Psoas muscle (tissue), 8 donors: ENCODE measurements around the gene SLC22A31. TPM values are rescaled to one million over a fixed set of nuclear protein-coding genes. Genes with fewer than 3 reads are reported as not detected.
A peak's percentile ranks its signal among the peaks of the same experiment; 100 is the strongest.
"Not testable (repeated sequence)": the region's sequence is repeated elsewhere in the genome, so short reads cannot be mapped to it uniquely, and the experiment has no call there.

Experiments used
- ATAC-seq, 4 donors: fragments of 200-7000 bp; cut with Tn5 transposase; one replicate each; pipeline ENCODE4 v1.9.1; 2020; ENCODE audit warnings: moderate library complexity in 3 of 4, mild to moderate bottlenecking in 2 of 4
- DNase-seq, 2 donors: peaks; one replicate each; pipeline ENCODE4 v3.0.0-alpha.2; 2020
- H3K27ac ChIP-seq: fragments of 200-600 bp; one replicate; pipeline ENCODE4 v1.8.0; 2022
- H3K27me3 ChIP-seq, 3 donors: fragments of 200-600 bp in 1 of 3; one replicate each; pipeline versions ENCODE4 v1.6.1 to v1.8.0; 2013 to 2022; ENCODE audit warnings: low read length in 2 of 3, mild to moderate bottlenecking in 2 of 3, moderate library complexity in 1 of 3; ENCODE audit not compliant: insufficient read depth in 3 of 3
- H3K36me3 ChIP-seq, 2 donors: fragments of 200-600 bp in 1 of 2; one replicate each; pipeline versions ENCODE4 v1.6.1 to v1.8.0; 2013 to 2022; ENCODE audit warnings: low read depth in 1 of 2, mild to moderate bottlenecking in 1 of 2, moderate library complexity in 1 of 2; ENCODE audit not compliant: insufficient read depth in 1 of 2
- H3K4me1 ChIP-seq: fragments of 200-600 bp; one replicate; pipeline ENCODE4 v1.8.0; 2022
- H3K4me3 ChIP-seq: fragments of 200-600 bp; one replicate; pipeline ENCODE4 v1.8.0; 2022; ENCODE audit warnings: mild to moderate bottlenecking
- H3K9me3 ChIP-seq: fragments of 200-600 bp; one replicate; pipeline ENCODE4 v1.8.0; 2022
- WGBS, 3 donors: extraction: QIAGEN DNeasy Blood & Tissue Kit; methylation state at CpG; one replicate each; pipeline versions ENCODE4 v1.1.6 to v1.1.7; 2013; 5-methylcytosine and 5-hydroxymethylcytosine counted together
- intact Hi-C, 2 donors: fragments of 100-400 bp; cut with DNase I; formaldehyde crosslinking; loops; one replicate each; pipeline versions ENCODE4 v1.11.0 to v1.14.2; 2022
- polyA plus RNA-seq, 3 donors: library from polyadenylated mRNA; stranded (reverse); fragments of 200-250 nt; gene quantifications; one replicate each; pipeline ENCODE4 v1.2.3, GENCODE V29; 2013
- total RNA-seq, 4 donors: library from RNA; stranded (reverse); fragmentation: NEBNext Ultra II Directional in 2 of 4; extraction: Animal tissue kit (Norgen Biotek cat#: 25700) in 2 of 4; gene quantifications; one replicate each; pipeline versions ENCODE4 v1.2.1 to v1.2.4, GENCODE V29; 2021 to 2023
- TF ChIP-seq, protein P1 (sequence below): fragments of 200-600 bp; IDR thresholded peaks from one replicate; pipeline ENCODE4 v1.8.0; 2022; ENCODE audit warnings: antibody characterized with exemption
- donor health status: healthy with polysubstance abuse.
- donor health status: DM: no; HTN: no; CAD: no; lungs with moderate emphysema.
- donor health status: Bipolar disorder and iron deficiency.
- donor health status: healthy.
- donor health status: DM: yes; HTN: yes; CAD: no.
- donor health status: DM: no; HTN: no; CAD: no.
- donor health status: DM: no; HTN: no; CAD: no.
- donor health status: DM: yes; HTN: yes; CAD: no.

Gene SLC22A31
- total and polyA plus RNA-seq, 7 donors: 0.03 TPM; not detected in 6

DNA sequence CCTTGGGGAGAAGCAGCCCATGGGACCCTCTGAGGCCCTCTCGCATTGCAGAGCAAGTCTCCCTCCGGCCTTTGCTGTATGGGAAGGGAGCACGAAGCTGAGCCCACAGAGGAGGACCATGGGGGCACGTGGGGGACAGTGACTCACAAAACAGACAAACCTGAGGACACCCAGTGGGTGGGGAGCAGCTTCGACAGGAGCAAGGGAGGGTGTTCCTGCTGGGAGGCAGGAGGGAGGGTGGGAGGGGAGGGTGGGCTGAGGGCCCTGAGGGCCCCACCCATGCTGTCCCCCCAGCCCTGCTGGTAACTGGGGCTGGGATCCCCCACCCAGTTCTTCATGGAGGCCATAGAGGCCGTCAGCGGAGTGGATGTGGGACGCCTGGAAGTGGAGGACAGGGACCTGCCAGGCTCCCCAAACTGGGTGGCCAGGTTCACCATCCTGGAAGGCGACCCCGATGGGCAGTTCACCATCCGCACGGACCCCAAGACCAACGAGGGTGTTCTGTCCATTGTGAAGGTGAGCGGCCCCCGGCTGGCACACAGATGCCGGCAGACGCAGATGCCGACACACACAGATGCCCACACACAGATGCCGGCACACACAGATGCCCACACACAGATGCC, 12.5 kb downstream of the SLC22A31 start:
- ATAC-seq (peak in 3 of 4 donors; percentile 5 to 33 (median 16)), DNase-seq (peak in 1 of 2 donors; percentile 50)
- no peaks in the 10 kb centered on the region for H3K9me3 ChIP-seq
- TF ChIP-seq, protein P1, sequence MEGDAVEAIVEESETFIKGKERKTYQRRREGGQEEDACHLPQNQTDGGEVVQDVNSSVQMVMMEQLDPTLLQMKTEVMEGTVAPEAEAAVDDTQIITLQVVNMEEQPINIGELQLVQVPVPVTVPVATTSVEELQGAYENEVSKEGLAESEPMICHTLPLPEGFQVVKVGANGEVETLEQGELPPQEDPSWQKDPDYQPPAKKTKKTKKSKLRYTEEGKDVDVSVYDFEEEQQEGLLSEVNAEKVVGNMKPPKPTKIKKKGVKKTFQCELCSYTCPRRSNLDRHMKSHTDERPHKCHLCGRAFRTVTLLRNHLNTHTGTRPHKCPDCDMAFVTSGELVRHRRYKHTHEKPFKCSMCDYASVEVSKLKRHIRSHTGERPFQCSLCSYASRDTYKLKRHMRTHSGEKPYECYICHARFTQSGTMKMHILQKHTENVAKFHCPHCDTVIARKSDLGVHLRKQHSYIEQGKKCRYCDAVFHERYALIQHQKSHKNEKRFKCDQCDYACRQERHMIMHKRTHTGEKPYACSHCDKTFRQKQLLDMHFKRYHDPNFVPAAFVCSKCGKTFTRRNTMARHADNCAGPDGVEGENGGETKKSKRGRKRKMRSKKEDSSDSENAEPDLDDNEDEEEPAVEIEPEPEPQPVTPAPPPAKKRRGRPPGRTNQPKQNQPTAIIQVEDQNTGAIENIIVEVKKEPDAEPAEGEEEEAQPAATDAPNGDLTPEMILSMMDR: no peak
- peaks cover 0 to 63% of the 10 kb centered on the region in 2 donors for H3K36me3 ChIP-seq
- H3K27me3 ChIP-seq: no peaks in the 10 kb centered on the region
- no peak overlapping the region for H3K27ac ChIP-seq
- intact Hi-C loops: no loop called here
- 72 to 84% (median 79%) methylated on average over 19 of the region's 19 CpGs for WGBS, 3 donors
- H3K4me1 ChIP-seq: no peaks in the 10 kb centered on the region
- no peak overlapping the region for H3K4me3 ChIP-seq

- DNase-seq: peak; percentile 21 to 55
- H3K27ac ChIP-seq: no peak overlapping the region
- H3K4me3 ChIP-seq: no peak overlapping the region
- TF ChIP-seq, protein P1: no peak
- WGBS, 3 donors: 79 to 82% (median 81%) methylated on average over 19 of the region's 19 CpGs
- H3K27me3 ChIP-seq: no peaks in the 10 kb centered on the region
- ATAC-seq: peak in 3 of 4 donors; percentile 28 to 40 (median 34)
- intact Hi-C loops: no loop called here
- peaks cover 0 to 69% of the 10 kb centered on the region in 2 donors for H3K36me3 ChIP-seq
- H3K9me3 ChIP-seq: no peaks in the 10 kb centered on the region
- H3K4me1 ChIP-seq: no peaks in the 10 kb centered on the region
Measured at GRCh38 chr16:89187032-89187769, 13.1 kb downstream of the SLC22A31 start.

GRCh38 chr16:89186593-89187031, 13.7 kb downstream of the SLC22A31 start:
- H3K27me3 ChIP-seq, H3K9me3 ChIP-seq, H3K27ac ChIP-seq, ATAC-seq, H3K4me3 ChIP-seq, H3K4me1 ChIP-seq, intact Hi-C loops: not testable (repeated sequence)
- peak in 1 of 2 donors; percentile 28 for DNase-seq
- 82 to 92% (median 86%) methylated on average over 18 to 20 of the region's 20 CpGs for WGBS, 3 donors
- peaks cover 0 to 68% of the 10 kb centered on the region in 2 donors for H3K36me3 ChIP-seq

DNA sequence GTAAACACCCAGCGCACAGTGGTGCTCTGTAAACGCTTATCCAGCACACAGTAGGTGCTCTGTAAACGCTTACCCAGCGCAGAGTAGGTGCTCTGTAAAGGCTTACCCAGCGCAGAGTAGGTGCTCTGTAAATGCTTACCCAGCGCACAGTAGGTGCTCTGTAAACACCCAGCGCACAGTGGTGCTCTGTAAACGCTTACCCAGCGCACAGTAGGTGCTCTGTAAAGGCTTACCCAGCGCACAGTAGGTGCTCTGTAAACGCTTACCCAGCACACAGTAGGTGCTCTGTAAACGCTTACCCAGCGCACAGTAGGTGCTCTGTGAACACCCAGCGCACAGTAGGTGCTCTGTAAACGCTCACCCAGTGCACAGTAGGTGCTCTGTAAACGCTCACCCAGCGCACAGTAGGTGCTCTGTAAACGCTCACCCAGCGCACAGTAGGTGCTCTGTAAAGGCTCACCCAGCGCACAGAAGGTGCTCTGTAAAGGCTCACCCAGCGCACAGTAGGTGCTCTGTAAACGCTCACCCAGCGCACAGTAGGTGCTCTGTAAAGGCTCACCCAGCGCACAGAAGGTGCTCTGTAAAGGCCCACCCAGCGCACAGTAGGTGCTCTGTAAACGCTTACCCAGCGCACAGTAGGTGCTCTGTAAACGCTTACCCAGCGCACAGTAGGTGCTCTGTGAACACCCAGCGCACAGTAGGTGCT, 14.3 kb downstream of the SLC22A31 start:
- H3K27ac ChIP-seq, H3K27me3 ChIP-seq, intact Hi-C loops, H3K4me3 ChIP-seq, H3K4me1 ChIP-seq, ATAC-seq, H3K9me3 ChIP-seq: not testable (repeated sequence)
- 85 to 90% (median 86%) methylated on average over 27 to 30 of the region's 30 CpGs for WGBS, 3 donors
- peak in 1 of 2 donors; percentile 10 for DNase-seq
- peaks cover 0 to 73% of the 10 kb centered on the region in 2 donors for H3K36me3 ChIP-seq

DNA sequence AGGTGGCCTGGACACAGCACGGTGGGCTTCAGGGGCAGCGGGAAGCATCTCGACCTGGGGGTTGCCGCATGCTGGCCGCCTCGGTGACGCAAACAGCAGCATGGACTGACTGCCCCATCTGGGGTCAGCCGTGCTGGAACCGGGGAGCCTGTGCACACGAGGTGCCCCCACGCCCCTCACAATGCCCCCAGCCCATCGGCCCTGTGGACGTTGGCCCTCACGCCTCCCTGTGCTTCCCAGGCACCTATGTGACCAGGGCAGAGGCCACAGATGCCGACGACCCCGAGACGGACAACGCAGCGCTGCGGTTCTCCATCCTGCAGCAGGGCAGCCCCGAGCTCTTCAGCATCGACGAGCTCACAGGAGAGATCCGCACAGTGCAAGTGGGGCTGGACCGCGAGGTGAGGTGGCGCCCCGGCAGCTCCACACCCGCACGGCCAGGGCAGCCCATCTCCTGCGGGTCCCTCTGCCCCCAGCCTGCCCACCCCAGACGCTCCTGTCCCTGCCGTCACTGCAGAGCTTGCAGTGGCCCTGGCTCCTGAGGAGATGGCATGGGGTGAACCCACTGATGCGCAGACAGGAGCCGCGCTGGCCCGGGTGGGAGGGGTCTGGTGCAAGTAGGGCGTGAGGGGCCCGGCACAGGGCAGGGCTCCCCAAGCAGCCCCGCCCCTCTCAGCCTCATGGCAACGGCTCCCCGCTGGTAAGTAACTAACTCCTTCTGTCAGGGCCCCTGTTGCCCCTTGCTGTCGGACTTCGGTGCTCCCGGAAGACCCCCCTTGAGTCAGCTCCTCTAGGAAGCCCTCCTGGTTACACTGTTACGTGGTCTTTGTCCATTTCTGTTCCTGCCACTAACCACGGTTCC, 15.2 kb downstream of the SLC22A31 start:
- ATAC-seq: peak in 3 of 4 donors; percentile 13 to 25 (median 17)

More for the DNA sequence above, 15.2 kb downstream of the SLC22A31 start:
- TF ChIP-seq, protein P1: no peak
- intact Hi-C loops: no loop called here
- no peaks in the 10 kb centered on the region for H3K9me3 ChIP-seq
- no peak overlapping the region for H3K27ac ChIP-seq
- no peak overlapping the region for H3K4me3 ChIP-seq
- WGBS, 3 donors: 71 to 76% (median 72%) methylated on average over 43 to 48 of the region's 48 CpGs
- H3K4me1 ChIP-seq: no peaks in the 10 kb centered on the region
- H3K36me3 ChIP-seq: peaks cover 0 to 74% of the 10 kb centered on the region in 2 donors
- DNase-seq: peak; percentile 8 to 53
- no peaks in the 10 kb centered on the region for H3K27me3 ChIP-seq
